ENCODE measurements around the gene EFEMP1. TPM values are rescaled to one million over a fixed set of nuclear protein-coding genes. Genes with fewer than 3 reads are reported as not detected.
A peak's percentile ranks its signal among the peaks of the same experiment; 100 is the strongest.

The EFEMP1 gene
- polyA plus RNA-seq, 1 of the 3 experiments (the other 2 are of a cell fraction) = 1,015 TPM

DNA sequence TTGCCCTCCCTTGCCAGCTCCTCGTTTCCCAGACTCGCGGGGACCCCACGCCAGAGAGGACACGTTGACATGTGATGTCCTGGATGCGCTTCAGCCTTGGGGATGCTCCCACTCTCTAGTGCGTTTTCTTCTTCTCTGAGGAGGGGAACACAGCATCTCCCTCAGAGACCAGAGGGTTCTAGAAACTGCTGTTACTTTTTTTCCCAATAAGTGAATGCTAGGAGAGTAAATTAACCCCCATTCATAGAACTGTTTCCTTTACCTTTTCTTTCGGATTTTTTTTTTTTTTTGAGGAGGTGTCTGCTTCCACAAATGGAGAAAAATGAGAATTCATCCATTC lies 370 bp upstream of the EFEMP1 start:
- TF ChIP-seq REST (IDR thresholded peaks at IDR 0.05; ENCODE audit: low read depth, low read length) = no peak
- TF ChIP-seq MEF2A (IDR thresholded peaks at IDR 0.05; ENCODE audit: borderline replicate concordance, low read depth) = no peak
- TF ChIP-seq USF2 (IDR thresholded peaks at IDR 0.05; ENCODE audit: borderline replicate concordance, low read depth, low read length) = no peak
- no peak for TF ChIP-seq TCF12 (IDR thresholded peaks at IDR 0.05)
- no peak for TF ChIP-seq YY1 (IDR thresholded peaks at IDR 0.05; ENCODE audit: low read depth)
- no peak for TF ChIP-seq TEAD4 (IDR thresholded peaks at IDR 0.05; ENCODE audit: borderline replicate concordance, insufficient read depth)
- TF ChIP-seq, protein P1, sequence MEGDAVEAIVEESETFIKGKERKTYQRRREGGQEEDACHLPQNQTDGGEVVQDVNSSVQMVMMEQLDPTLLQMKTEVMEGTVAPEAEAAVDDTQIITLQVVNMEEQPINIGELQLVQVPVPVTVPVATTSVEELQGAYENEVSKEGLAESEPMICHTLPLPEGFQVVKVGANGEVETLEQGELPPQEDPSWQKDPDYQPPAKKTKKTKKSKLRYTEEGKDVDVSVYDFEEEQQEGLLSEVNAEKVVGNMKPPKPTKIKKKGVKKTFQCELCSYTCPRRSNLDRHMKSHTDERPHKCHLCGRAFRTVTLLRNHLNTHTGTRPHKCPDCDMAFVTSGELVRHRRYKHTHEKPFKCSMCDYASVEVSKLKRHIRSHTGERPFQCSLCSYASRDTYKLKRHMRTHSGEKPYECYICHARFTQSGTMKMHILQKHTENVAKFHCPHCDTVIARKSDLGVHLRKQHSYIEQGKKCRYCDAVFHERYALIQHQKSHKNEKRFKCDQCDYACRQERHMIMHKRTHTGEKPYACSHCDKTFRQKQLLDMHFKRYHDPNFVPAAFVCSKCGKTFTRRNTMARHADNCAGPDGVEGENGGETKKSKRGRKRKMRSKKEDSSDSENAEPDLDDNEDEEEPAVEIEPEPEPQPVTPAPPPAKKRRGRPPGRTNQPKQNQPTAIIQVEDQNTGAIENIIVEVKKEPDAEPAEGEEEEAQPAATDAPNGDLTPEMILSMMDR (IDR thresholded peaks at IDR 0.05) = no peak
- no peak for TF ChIP-seq CHD2 (IDR thresholded peaks at IDR 0.05; ENCODE audit: low read length, partially characterized antibody)
- TF ChIP-seq JUND (IDR thresholded peaks at IDR 0.05) = no peak
- no peak for TF ChIP-seq TAF1 (IDR thresholded peaks at IDR 0.05; ENCODE audit: borderline replicate concordance, low read depth, low read length)
- no peak for TF ChIP-seq ZBTB33 (IDR thresholded peaks at IDR 0.05; ENCODE audit: borderline replicate concordance, low read depth)
- TF ChIP-seq IRF3 (IDR thresholded peaks at IDR 0.05; ENCODE audit: low read depth, low read length) = no peak
- H3K9ac ChIP-seq = peak overlapping the region; percentile 78

More for the DNA sequence above, 370 bp upstream of the EFEMP1 start:
- no peaks in the 10 kb centered on the region for H3K4me1 ChIP-seq (ENCODE audit: control insufficient read depth in 1 of 2, insufficient read depth in 2 of 2, low read depth in 1 of 2, low read length in 1 of 2)
- peaks cover 6% of the 10 kb centered on the region for H3F3A ChIP-seq (replicated peaks; ENCODE audit: insufficient read depth)
- WGBS (ENCODE audit: low lambda C conversion rate) = 13% methylated on average over 2 of the region's 8 CpGs
- H3K27me3 ChIP-seq (ENCODE audit: insufficient read depth) = no peaks in the 10 kb centered on the region
- peak overlapping the region; percentile 61 to 92 for H3K4me3 ChIP-seq (ENCODE audit: low read depth in 2 of 2, low read length in 1 of 2)
- H2AFZ ChIP-seq (ENCODE audit: low read depth) = peak overlapping the region; percentile 88
- H3K9me3 ChIP-seq = no peaks in the 10 kb centered on the region
- H3K27ac ChIP-seq (ENCODE audit: low read depth in 2 of 2, low read length in 1 of 2) = no peak overlapping the region; a peak in 1 of 4 replicates
- peak overlapping the region; percentile 94 for H3K4me2 ChIP-seq
- no peaks in the 10 kb centered on the region for H3K9me2 ChIP-seq
- no peak for DNase-seq
- no peaks in the 10 kb centered on the region for H4K20me1 ChIP-seq (ENCODE audit: insufficient read depth)
- POLR2A ChIA-PET = no interaction called here
- CTCF ChIA-PET = interaction anchor here (1.9 kb wide), 1 partner anchor 36 kb away, joined by 5 read pairs; no protein-coding TSS in a partner anchor
- peaks cover 33% of the 10 kb centered on the region for H3K79me2 ChIP-seq (ENCODE audit: insufficient read depth)
- H3K36me3 ChIP-seq (replicated peaks in 1 of 2; ENCODE audit: control insufficient read depth in 1 of 2, insufficient read depth in 2 of 2, low read length in 1 of 2) = peaks cover 5 to 23% of the 10 kb centered on the region in 2 experiments

Measured in SK-N-SH (cell line).